Peyer's patch (tissue), 4 donors: ENCODE data around the gene NRF1. TPM values are rescaled to one million over a fixed set of nuclear protein-coding genes. Genes with fewer than 3 reads are reported as not detected.
"Not testable (repeated sequence)": the region's sequence is repeated elsewhere in the genome, so short reads cannot be mapped to it uniquely, and the experiment has no call there.

Source experiments
- DNase-seq, 3 donors: peaks; one replicate each; pipeline ENCODE4 v3.0.0-alpha.2; 2017 to 2019
- H3K27ac ChIP-seq, 4 donors: fragments of 200-600 bp; sonication (generic); one replicate each; pipeline ENCODE4 v1.5.1; 2016 to 2019
- H3K27me3 ChIP-seq, 2 donors: fragments of 200-600 bp; sonication (generic); one replicate each; pipeline ENCODE4 v1.5.1; 2019
- H3K36me3 ChIP-seq, 3 donors: fragments of 200-600 bp; sonication (generic); one replicate each; pipeline ENCODE4 v1.5.1; 2016 to 2019
- H3K4me1 ChIP-seq, 4 donors: fragments of 200-600 bp; sonication (generic); one replicate each; pipeline ENCODE4 v1.5.1; 2016 to 2019
- H3K4me3 ChIP-seq, 4 donors: fragments of 200-600 bp; sonication (generic); 1 replicate in 3 of 4; 2 replicates in 1 of 4; pipeline ENCODE4 v1.5.1; 2016 to 2019; ENCODE audit warnings: mild to moderate bottlenecking in 1 of 4
- H3K9me3 ChIP-seq, 4 donors: fragments of 200-600 bp; sonication (generic); one replicate each; pipeline ENCODE4 v1.5.1; 2016 to 2019; ENCODE audit warnings: mild to moderate bottlenecking in 1 of 4
- POLR2A ChIP-seq, 2 donors: fragments of 450-650 bp; IDR thresholded peaks; one replicate each; pipeline ENCODE4 v1.5.1; 2017; ENCODE audit warnings: antibody characterized with exemption in 2 of 2, mild to moderate bottlenecking in 2 of 2, moderate library complexity in 2 of 2
- total RNA-seq, 4 donors: library from RNA; depleted of rRNA; stranded (reverse); fragments of >200 nt; gene quantifications; one replicate each; pipeline ENCODE4 v1.1.0, GENCODE V29; 2016
- TF ChIP-seq, protein P1 (sequence below), 6 experiments: fragments of 450-650 bp in 4 of 6; fragments of 200-600 bp in 2 of 6; sonication (generic) in 1 of 6; IDR thresholded peaks; one replicate each; pipeline ENCODE4 v1.5.1; 2017 to 2019; ENCODE audit warnings: antibody characterized with exemption in 6 of 6, mild to moderate bottlenecking in 3 of 6, moderate library complexity in 1 of 6

The NRF1 gene
- total RNA-seq, 4 donors from 2014 or later: 11.2 to 27.2 (median 16.5) TPM

DNA sequence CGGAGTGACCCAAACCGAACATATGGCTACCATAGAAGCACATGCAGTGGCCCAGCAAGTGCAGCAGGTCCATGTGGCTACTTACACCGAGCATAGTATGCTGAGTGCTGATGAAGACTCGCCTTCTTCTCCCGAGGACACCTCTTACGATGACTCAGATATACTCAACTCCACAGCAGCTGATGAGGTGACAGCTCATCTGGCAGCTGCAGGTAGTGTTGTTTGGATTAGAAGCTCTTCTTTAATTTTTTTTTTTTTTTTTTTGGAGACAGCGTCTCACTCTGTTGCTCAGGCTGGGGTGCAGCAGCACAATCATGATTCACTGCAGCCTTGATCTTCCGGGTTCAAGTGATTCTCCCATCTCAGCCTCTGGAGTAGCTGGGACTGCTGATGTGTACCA lies 45.8 kb downstream of the NRF1 start:
- TF ChIP-seq POLR2A (IDR thresholded peaks at IDR 0.05): no peak
- TF ChIP-seq, protein P1, sequence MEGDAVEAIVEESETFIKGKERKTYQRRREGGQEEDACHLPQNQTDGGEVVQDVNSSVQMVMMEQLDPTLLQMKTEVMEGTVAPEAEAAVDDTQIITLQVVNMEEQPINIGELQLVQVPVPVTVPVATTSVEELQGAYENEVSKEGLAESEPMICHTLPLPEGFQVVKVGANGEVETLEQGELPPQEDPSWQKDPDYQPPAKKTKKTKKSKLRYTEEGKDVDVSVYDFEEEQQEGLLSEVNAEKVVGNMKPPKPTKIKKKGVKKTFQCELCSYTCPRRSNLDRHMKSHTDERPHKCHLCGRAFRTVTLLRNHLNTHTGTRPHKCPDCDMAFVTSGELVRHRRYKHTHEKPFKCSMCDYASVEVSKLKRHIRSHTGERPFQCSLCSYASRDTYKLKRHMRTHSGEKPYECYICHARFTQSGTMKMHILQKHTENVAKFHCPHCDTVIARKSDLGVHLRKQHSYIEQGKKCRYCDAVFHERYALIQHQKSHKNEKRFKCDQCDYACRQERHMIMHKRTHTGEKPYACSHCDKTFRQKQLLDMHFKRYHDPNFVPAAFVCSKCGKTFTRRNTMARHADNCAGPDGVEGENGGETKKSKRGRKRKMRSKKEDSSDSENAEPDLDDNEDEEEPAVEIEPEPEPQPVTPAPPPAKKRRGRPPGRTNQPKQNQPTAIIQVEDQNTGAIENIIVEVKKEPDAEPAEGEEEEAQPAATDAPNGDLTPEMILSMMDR (IDR thresholded peaks at IDR 0.05): no peak
- Histone ChIP-seq H3K36me3 (peaks cover 0 to 44% (median 0%) of the 10 kb centered on the region in 3 donors), H3K4me3 (no peak overlapping the region), H3K27me3 (no peaks in the 10 kb centered on the region), H3K4me1 (peaks cover 0 to 4% (median 0%) of the 10 kb centered on the region in 4 donors), H3K9me3 (peaks cover 0 to 7% (median 2%) of the 10 kb centered on the region in 4 donors), H3K27ac (no peak overlapping the region)
- DNase-seq: no peak

- not testable (repeated sequence) for H3K4me1 ChIP-seq, H3K27me3 ChIP-seq, H3K9me3 ChIP-seq, H3K4me3 ChIP-seq, DNase-seq, H3K27ac ChIP-seq
- peaks cover 0 to 50% (median 0%) of the 10 kb centered on the region in 3 donors for H3K36me3 ChIP-seq
Measured at GRCh38 chr7:129659907-129660306, 48.4 kb downstream of the NRF1 start.

- Histone ChIP-seq H3K27ac (no peak overlapping the region), H3K4me3 (no peak overlapping the region), H3K36me3 (peaks cover 0 to 50% (median 0%) of the 10 kb centered on the region in 3 donors), H3K9me3 (peaks cover 0 to 7% (median 2%) of the 10 kb centered on the region in 4 donors), H3K4me1 (no peaks in the 10 kb centered on the region), H3K27me3 (no peaks in the 10 kb centered on the region)
- TF ChIP-seq, protein P1 (IDR thresholded peaks at IDR 0.05): no peak
- no peak for TF ChIP-seq POLR2A (IDR thresholded peaks at IDR 0.05)
- DNase-seq: no peak
Measured at GRCh38 chr7:129661645-129662182, 50.2 kb downstream of the NRF1 start.

- H3K27me3 ChIP-seq, H3K4me1 ChIP-seq, DNase-seq, H3K27ac ChIP-seq, H3K9me3 ChIP-seq, H3K4me3 ChIP-seq: not testable (repeated sequence)
- peaks cover 0 to 42% (median 0%) of the 10 kb centered on the region in 3 donors for H3K36me3 ChIP-seq
Measured at GRCh38 chr7:129663240-129663639, 51.7 kb downstream of the NRF1 start.

- TF ChIP-seq, protein P1 (IDR thresholded peaks at IDR 0.05): peak in 5 of 6 experiments; percentile 4 to 65 (median 59)
- no peak for TF ChIP-seq POLR2A (IDR thresholded peaks at IDR 0.05)
- H3K27me3 ChIP-seq: no peaks in the 10 kb centered on the region
- no peak overlapping the region for H3K4me3 ChIP-seq
- no peak overlapping the region for H3K27ac ChIP-seq
- DNase-seq: no peak
- H3K36me3 ChIP-seq: peaks cover 0 to 31% (median 0%) of the 10 kb centered on the region in 3 donors
- H3K4me1 ChIP-seq: no peaks in the 10 kb centered on the region
- H3K9me3 ChIP-seq: peaks cover 0 to 7% (median 2%) of the 10 kb centered on the region in 4 donors
Measured at GRCh38 chr7:129664029-129665012, 52.8 kb downstream of the NRF1 start.

GRCh38 chr7:129665013-129665401 lies 53.5 kb downstream of the NRF1 start:
- Histone ChIP-seq H3K27me3 (no peaks in the 10 kb centered on the region), H3K9me3 (peaks cover 0 to 7% (median 2%) of the 10 kb centered on the region in 4 donors), H3K27ac (no peak overlapping the region), H3K4me3 (no peak overlapping the region), H3K4me1 (no peaks in the 10 kb centered on the region), H3K36me3 (peaks cover 0 to 25% (median 0%) of the 10 kb centered on the region in 3 donors)
- DNase-seq: no peak
- no peak for TF ChIP-seq POLR2A (IDR thresholded peaks at IDR 0.05)
- TF ChIP-seq, protein P1 (IDR thresholded peaks at IDR 0.05): no peak
